Vagina (tissue), 2 donors: ENCODE results near the gene ATP7B. TPM values are rescaled to one million over a fixed set of nuclear protein-coding genes. Genes with fewer than 3 reads are reported as not detected.
"Not testable (repeated sequence)": the region's sequence is repeated elsewhere in the genome, so short reads cannot be mapped to it uniquely, and the experiment has no call there.

ENCODE experiments used
- DNase-seq, 2 donors: peaks; one replicate each; pipeline ENCODE4 v3.0.0-alpha.2; 2017; ENCODE audit errors: extremely low spot score in 2 of 2
- H3K27ac ChIP-seq: fragments of 200-600 bp; sonication (generic); one replicate; pipeline ENCODE4 v1.5.1; 2019
- H3K27me3 ChIP-seq: fragments of 200-600 bp; sonication (generic); one replicate; pipeline ENCODE4 v1.5.1; 2019
- H3K36me3 ChIP-seq, 2 donors: fragments of 200-600 bp; sonication (generic); one replicate each; pipeline ENCODE4 v1.5.1; 2017 to 2019
- H3K4me1 ChIP-seq: fragments of 200-600 bp; sonication (generic); one replicate; pipeline ENCODE4 v1.5.1; 2019
- H3K4me3 ChIP-seq, 2 donors: fragments of 200-600 bp; sonication (generic); 1 replicate in 1 of 2; 2 replicates in 1 of 2; pipeline ENCODE4 v1.5.1; 2016 to 2019
- H3K9me3 ChIP-seq: fragments of 200-600 bp; sonication (generic); one replicate; pipeline ENCODE4 v1.5.1; 2019
- POLR2A ChIP-seq, 2 donors: fragments of 450-650 bp; IDR thresholded peaks; one replicate each; pipeline ENCODE4 v1.6.1; 2017; ENCODE audit warnings: antibody characterized with exemption in 2 of 2, mild to moderate bottlenecking in 2 of 2, moderate library complexity in 2 of 2
- POLR2AphosphoS5 ChIP-seq, 2 donors: sonication (generic); formaldehyde crosslinking; IDR thresholded peaks; one replicate each; pipeline ENCODE4 v1.9.0; 2017; ENCODE audit warnings: antibody characterized with exemption in 2 of 2, mild to moderate bottlenecking in 2 of 2, low read depth in 1 of 2; ENCODE audit not compliant: insufficient read depth in 1 of 2
- intact Hi-C: fragments of 100-400 bp; cut with DNase I; formaldehyde crosslinking; loops from one replicate; pipeline ENCODE4 v1.15.1; 2023
- total RNA-seq: library from RNA; depleted of rRNA; stranded (reverse); fragments of >200 nt; gene quantifications from one replicate; pipeline ENCODE4 v1.2.3, GENCODE V29; 2016
- TF ChIP-seq, protein P1 (sequence below), 3 experiments: fragments of 450-650 bp in 2 of 3; fragments of 200-600 bp in 1 of 3; sonication (generic) in 1 of 3; IDR thresholded peaks; one replicate each; pipeline ENCODE4 v1.5.1; 2017 to 2019; ENCODE audit warnings: antibody characterized with exemption in 3 of 3, mild to moderate bottlenecking in 2 of 3, moderate library complexity in 2 of 3

ATP7B gene
- total RNA-seq, 1 donor from 2014 or later = 2.5 TPM

DNA sequence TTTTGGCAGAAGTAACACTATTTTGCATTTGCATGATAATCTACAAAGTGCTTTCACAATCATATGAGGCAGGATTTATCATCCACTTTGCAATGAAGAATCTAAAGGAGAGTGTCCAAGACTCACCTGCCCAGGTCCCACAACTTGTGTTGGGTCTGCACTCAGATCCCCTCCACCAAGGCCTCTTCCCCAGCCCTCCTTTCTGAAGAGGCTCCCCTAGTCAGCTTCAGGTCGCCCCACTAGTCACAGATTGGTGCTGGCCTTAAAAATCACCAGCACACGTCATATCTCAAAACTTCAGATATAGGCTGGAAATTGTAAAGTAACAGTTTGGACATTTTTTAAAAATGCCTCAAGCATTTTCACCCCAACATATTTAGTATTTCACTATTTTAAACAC is 17.5 kb downstream of the ATP7B start:
- intact Hi-C loops = loop anchor here (10.0 kb wide), 1 partner anchor 131 kb away; the partner anchor contains the start of gene NEK5
- Histone ChIP-seq H3K4me3 (no peak overlapping the region), H3K27me3 (no peaks in the 10 kb centered on the region), H3K36me3 (no peaks in the 10 kb centered on the region), H3K4me1 (peaks cover 17% of the 10 kb centered on the region), H3K27ac (no peak overlapping the region), H3K9me3 (no peaks in the 10 kb centered on the region)
- DNase-seq = no peak
- no peak for TF ChIP-seq POLR2A (IDR thresholded peaks at IDR 0.05)

DNA sequence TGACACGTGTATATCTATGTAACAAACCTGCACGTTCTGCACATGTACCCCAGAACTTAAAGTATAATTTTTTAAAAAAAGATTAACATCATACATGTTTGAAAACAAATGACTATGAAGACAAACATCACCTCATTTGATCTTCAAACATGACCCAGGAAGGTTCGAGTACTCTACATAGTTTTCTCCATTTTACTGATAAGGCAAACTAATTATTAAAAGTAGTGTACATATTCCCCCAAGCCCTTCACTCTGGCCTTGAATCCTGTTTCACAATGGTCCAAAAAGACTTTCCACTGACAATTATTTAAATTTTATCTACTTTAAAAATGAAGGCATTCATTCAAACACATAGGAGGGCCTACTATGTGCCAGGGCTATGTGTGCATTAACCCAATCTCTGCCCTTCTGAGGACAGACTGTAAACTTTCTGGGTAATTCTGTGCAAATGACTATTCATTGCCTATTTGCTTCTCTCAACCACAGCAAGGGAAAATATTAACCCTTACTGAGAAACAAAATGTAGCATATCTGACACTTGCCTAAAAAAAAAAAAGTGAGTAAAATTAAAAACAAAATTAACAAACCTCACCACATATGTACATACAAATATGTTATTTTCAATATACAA is 22.1 kb downstream of the ATP7B start:
- H3K4me3 ChIP-seq = no peak overlapping the region
- H3K27ac ChIP-seq = no peak overlapping the region
- no peaks in the 10 kb centered on the region for H3K27me3 ChIP-seq
- no peaks in the 10 kb centered on the region for H3K36me3 ChIP-seq
- H3K4me1 ChIP-seq = no peaks in the 10 kb centered on the region
- no peaks in the 10 kb centered on the region for H3K9me3 ChIP-seq
- intact Hi-C loops = no loop called here
- no peak for TF ChIP-seq POLR2AphosphoS5 (IDR thresholded peaks at IDR 0.05; ENCODE audit: insufficient read depth in 1 of 2, low read depth in 1 of 2)
- TF ChIP-seq, protein P1, sequence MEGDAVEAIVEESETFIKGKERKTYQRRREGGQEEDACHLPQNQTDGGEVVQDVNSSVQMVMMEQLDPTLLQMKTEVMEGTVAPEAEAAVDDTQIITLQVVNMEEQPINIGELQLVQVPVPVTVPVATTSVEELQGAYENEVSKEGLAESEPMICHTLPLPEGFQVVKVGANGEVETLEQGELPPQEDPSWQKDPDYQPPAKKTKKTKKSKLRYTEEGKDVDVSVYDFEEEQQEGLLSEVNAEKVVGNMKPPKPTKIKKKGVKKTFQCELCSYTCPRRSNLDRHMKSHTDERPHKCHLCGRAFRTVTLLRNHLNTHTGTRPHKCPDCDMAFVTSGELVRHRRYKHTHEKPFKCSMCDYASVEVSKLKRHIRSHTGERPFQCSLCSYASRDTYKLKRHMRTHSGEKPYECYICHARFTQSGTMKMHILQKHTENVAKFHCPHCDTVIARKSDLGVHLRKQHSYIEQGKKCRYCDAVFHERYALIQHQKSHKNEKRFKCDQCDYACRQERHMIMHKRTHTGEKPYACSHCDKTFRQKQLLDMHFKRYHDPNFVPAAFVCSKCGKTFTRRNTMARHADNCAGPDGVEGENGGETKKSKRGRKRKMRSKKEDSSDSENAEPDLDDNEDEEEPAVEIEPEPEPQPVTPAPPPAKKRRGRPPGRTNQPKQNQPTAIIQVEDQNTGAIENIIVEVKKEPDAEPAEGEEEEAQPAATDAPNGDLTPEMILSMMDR (IDR thresholded peaks at IDR 0.05) = no peak
- no peak for TF ChIP-seq POLR2A (IDR thresholded peaks at IDR 0.05)
- DNase-seq = no peak

DNA sequence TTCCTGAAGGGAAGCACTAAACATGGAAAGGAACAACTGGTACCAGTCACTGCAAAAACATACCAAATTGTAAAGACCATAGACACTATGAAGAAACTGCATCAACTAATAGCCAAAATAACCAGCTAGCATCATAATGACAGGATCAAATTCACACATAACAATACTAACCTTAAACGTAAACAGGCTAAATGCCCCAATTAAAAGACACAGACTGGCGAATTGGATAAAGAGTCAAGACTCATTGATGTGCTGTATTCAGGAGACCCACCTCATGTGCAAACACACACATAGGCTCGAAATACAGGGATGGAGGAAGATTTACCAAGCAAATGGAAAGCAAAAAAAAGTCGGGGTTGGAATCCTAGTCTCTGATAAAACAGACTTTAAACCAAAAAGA is 26.3 kb downstream of the ATP7B start:
- H3K9me3 ChIP-seq, intact Hi-C loops, H3K4me1 ChIP-seq, H3K27me3 ChIP-seq, DNase-seq, H3K27ac ChIP-seq, H3K36me3 ChIP-seq, H3K4me3 ChIP-seq: not testable (repeated sequence)

DNA sequence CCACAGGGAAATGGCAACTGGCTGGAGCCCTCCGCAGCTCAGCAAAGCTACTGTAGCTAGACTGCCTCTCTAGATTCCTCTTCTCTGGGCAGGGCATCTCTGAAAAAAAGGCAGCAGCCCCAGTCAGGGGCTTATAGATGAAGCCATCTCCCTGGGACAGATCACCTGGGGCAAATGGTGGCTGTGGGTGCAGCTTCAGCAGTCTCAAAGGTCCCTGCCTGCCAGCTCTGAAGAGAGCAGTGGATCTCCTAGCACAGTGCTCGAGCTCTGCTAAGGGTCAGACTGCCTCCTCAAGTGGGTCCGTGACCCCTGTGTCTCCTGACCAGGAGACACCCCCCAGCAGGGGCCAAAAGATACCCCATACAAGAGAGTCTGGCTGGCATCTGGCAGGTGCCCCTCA is 28.0 kb downstream of the ATP7B start:
- H3K9me3 ChIP-seq, H3K4me3 ChIP-seq, intact Hi-C loops, H3K27me3 ChIP-seq, H3K36me3 ChIP-seq, DNase-seq, H3K27ac ChIP-seq, H3K4me1 ChIP-seq: not testable (repeated sequence)

DNA sequence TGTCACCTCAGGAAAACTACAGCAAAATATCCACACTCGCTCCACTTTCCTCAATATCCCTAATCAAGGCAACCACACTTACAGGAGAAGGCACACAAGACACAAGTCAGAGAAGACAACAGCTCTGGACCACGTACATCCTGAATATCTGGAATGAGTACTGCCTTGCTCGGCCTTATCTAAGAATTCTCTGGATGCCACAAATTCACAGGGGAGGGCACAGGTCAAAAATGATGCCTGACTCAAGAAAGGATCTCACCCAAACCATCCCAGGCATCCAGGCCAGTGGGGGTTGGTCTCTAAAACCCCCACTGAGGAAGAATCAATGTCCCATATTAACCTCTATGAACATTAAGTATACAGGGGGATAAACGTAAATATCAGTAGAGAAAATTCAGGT is 29.9 kb downstream of the ATP7B start:
- Histone ChIP-seq H3K9me3 (no peaks in the 10 kb centered on the region), H3K4me1 (no peaks in the 10 kb centered on the region), H3K4me3 (no peak overlapping the region), H3K36me3 (no peaks in the 10 kb centered on the region), H3K27me3 (no peaks in the 10 kb centered on the region), H3K27ac (no peak overlapping the region)
- DNase-seq = no peak
- intact Hi-C loops = no loop called here
- TF ChIP-seq, protein P1 (IDR thresholded peaks at IDR 0.05) = no peak
- TF ChIP-seq POLR2A (IDR thresholded peaks at IDR 0.05) = no peak
- TF ChIP-seq POLR2AphosphoS5 (IDR thresholded peaks at IDR 0.05; ENCODE audit: insufficient read depth in 1 of 2, low read depth in 1 of 2) = no peak

DNA sequence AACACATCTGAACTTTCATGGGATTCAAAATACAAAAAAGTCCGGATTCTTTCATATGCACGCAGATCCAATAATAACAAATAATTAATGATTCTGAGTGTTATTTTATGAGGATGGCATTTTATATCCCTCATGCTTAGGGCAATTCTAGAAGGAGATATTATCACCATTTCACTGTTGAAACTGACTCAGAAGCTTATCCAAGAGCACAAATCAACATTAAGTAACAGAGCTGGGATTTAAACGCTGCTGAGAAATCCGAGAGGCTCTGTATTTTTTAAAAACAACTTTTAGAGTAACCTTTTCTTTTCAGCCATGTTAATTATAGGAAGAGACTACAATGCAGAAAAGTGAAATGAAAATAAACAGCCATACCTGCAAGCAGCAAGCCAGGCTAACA is 30.3 kb downstream of the ATP7B start:
- Histone ChIP-seq H3K36me3 (no peaks in the 10 kb centered on the region), H3K9me3 (no peaks in the 10 kb centered on the region), H3K27me3 (no peaks in the 10 kb centered on the region), H3K27ac (no peak overlapping the region), H3K4me3 (no peak overlapping the region), H3K4me1 (no peaks in the 10 kb centered on the region)
- TF ChIP-seq, protein P1 (IDR thresholded peaks at IDR 0.05) = no peak
- TF ChIP-seq POLR2AphosphoS5 (IDR thresholded peaks at IDR 0.05; ENCODE audit: insufficient read depth in 1 of 2, low read depth in 1 of 2) (no peak), POLR2A (IDR thresholded peaks at IDR 0.05) (no peak)
- intact Hi-C loops = no loop called here
- no peak for DNase-seq
